Prostate gland (tissue), 2 donors: ENCODE data around the gene ABCG1.

Experiments used
- CTCF ChIP-seq, 4 experiments: fragments of 200-600 bp in 2 of 4; fragments of 450-650 bp in 2 of 4; sonication (generic) in 2 of 4; IDR thresholded peaks; 1 replicate in 3 of 4; 2 replicates in 1 of 4; pipeline ENCODE4 v1.5.1; 2016 to 2019; ENCODE audit warnings: antibody characterized with exemption in 4 of 4, mild to moderate bottlenecking in 2 of 4, moderate library complexity in 2 of 4
- POLR2A ChIP-seq: fragments of 450-650 bp; IDR thresholded peaks from one replicate; pipeline ENCODE4 v1.6.1; 2016; ENCODE audit warnings: antibody characterized with exemption, mild to moderate bottlenecking

GRCh38 chr21:42337830-42338728 lies 119.1 kb downstream of the ABCG1 start:
- TF ChIP-seq CTCF (IDR thresholded peaks at IDR 0.05) (peak; percentile 22 to 89 (median 80)), POLR2A (no peak)
